ENCODE data around the gene DYRK4.

- TF ChIP-seq POLR2AphosphoS5 (IDR thresholded peaks at IDR 0.05; ENCODE audit: insufficient read depth in 1 of 2, low read depth in 1 of 2) (no peak), CTCF (IDR thresholded peaks at IDR 0.05) (no peak)
These were observed 8.1 kb upstream of the DYRK4 start for GRCh38 chr12:4553943-4554342.
